ENCODE results near the gene DNAI1.

- TF ChIP-seq POLR2A (IDR thresholded peaks at IDR 0.05; ENCODE audit: low read depth, low read length) (no peak), CTCF (conservative IDR thresholded peaks at IDR 0.05; ENCODE audit: low read depth, low read length) (no peak), RFX5 (IDR thresholded peaks at IDR 0.05; ENCODE audit: low read depth, low read length) (no peak), MAFK (IDR thresholded peaks at IDR 0.05; ENCODE audit: low read depth, low read length) (no peak), SMC3 (IDR thresholded peaks at IDR 0.05; ENCODE audit: low read depth, low read length) (no peak)
- TF ChIP-seq, protein P1, sequence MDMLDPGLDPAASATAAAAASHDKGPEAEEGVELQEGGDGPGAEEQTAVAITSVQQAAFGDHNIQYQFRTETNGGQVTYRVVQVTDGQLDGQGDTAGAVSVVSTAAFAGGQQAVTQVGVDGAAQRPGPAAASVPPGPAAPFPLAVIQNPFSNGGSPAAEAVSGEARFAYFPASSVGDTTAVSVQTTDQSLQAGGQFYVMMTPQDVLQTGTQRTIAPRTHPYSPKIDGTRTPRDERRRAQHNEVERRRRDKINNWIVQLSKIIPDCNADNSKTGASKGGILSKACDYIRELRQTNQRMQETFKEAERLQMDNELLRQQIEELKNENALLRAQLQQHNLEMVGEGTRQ (IDR thresholded peaks at IDR 0.05; ENCODE audit: low read depth, low read length) = no peak
Observed at GRCh38 chr9:34456746-34457145, 1.9 kb upstream of the DNAI1 start.

Data from IMR-90 (cell line).